SK-N-MC (cell line): ENCODE results near the gene SLC2A5.

ENCODE experiments used
- EZH2 ChIP-seq: fragments of 200-600 bp; sonication (generic); IDR thresholded peaks from one replicate; pipeline ENCODE4 v1.6.1; 2017; ENCODE audit warnings: antibody characterized with exemption
- FOXP2 ChIP-seq: optimal IDR thresholded peaks from 2 replicates; pipeline ENCODE3; 2011; ENCODE audit warnings: mild to moderate bottlenecking, moderate library complexity; ENCODE audit not compliant: insufficient read depth; ENCODE audit errors: extremely low read length, control extremely low read depth
- POLR2AphosphoS5 ChIP-seq: IDR thresholded peaks from 2 replicates; pipeline ENCODE4 v1.6.1; 2012; ENCODE audit warnings: mild to moderate bottlenecking, low read depth, low read length, borderline replicate concordance

DNA sequence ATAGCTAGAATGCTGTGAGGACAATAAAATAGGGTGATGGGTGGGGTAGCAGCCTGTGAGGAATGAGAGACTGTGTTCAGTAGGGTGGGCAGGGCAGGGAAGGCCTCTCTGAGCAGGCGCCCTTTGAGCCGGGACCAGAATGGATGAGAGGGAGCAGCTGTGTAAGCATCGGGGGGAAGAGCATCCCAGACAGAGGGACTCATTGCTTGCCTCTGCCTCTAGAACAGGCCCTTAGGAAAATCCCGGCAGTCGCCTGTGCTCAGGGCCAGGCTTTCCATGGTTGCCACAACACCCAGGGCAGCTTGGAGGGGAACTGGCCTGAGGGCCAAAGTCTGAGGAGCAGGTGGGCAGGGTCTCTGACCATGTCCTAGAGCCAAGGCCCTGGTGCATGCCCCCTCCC, 44.0 kb downstream of the SLC2A5 start:
- TF ChIP-seq EZH2 (no peak), POLR2AphosphoS5 (no peak), FOXP2 (no peak)
